Ovary (tissue), 9 donors: ENCODE data around the gene CSGALNACT2. TPM values are rescaled to one million over a fixed set of nuclear protein-coding genes. Genes with fewer than 3 reads are reported as not detected.
A peak's percentile ranks its signal among the peaks of the same experiment; 100 is the strongest.

ENCODE experiments used
- DNase-seq, 5 donors: peaks; one replicate each; pipeline ENCODE4 v3.0.0-alpha.2; 2019 to 2020
- H3K27ac ChIP-seq, 2 donors: fragments of 200-600 bp; one replicate each; pipeline versions ENCODE4 v1.5.1 to v1.8.0; 2019 to 2022
- H3K27me3 ChIP-seq: fragments of 200-600 bp; one replicate; pipeline ENCODE4 v1.8.0; 2022
- H3K36me3 ChIP-seq: fragments of 200-600 bp; sonication (generic); one replicate; pipeline ENCODE4 v1.5.1; 2019
- H3K4me1 ChIP-seq: one replicate; pipeline ENCODE4 v1.8.1; 2013; ENCODE audit warnings: mild to moderate bottlenecking, moderate library complexity; ENCODE audit not compliant: insufficient read depth
- H3K4me3 ChIP-seq: fragments of 200-600 bp; sonication (generic); one replicate; pipeline ENCODE4 v1.5.1; 2017
- H3K9me3 ChIP-seq, 2 donors: fragments of 200-600 bp in 1 of 2; sonication (generic) in 1 of 2; one replicate each; pipeline versions ENCODE4 v1.5.1 to v1.8.1; 2013 to 2019; ENCODE audit warnings: mild to moderate bottlenecking in 1 of 2, moderate library complexity in 1 of 2
- EP300 ChIP-seq: sonication (generic); formaldehyde crosslinking; IDR thresholded peaks from one replicate; pipeline ENCODE4 v1.6.1; 2017; ENCODE audit warnings: antibody characterized with exemption
- POLR2A ChIP-seq: fragments of 450-650 bp; IDR thresholded peaks from one replicate; pipeline ENCODE4 v1.6.1; 2017; ENCODE audit warnings: antibody characterized with exemption, mild to moderate bottlenecking, moderate library complexity
- WGBS, 3 donors: extraction: QIAGEN DNeasy Blood & Tissue Kit in 1 of 3; methylation state at CpG; one replicate each; pipeline versions ENCODE4 v1.1.5 to v1.1.7; 2013 to 2017; 5-methylcytosine and 5-hydroxymethylcytosine counted together
- intact Hi-C, 4 donors: fragments of 100-400 bp; cut with DNase I; formaldehyde crosslinking; loops; one replicate each; pipeline versions ENCODE4 v1.11.0 to v1.15.1; 2022 to 2023
- polyA plus RNA-seq, 2 donors: library from polyadenylated mRNA; stranded (reverse); fragments of 200-250 nt in 1 of 2; fragments of 350-450 nt in 1 of 2; fragmentation: Illumina TruSeq in 1 of 2; extraction: RNeasy Lipid Tissue Mini Kit (QIAGEN cat#74804) in 1 of 2; gene quantifications; one replicate each; pipeline ENCODE4 v1.2.3, GENCODE V29; 2013 to 2014
- total RNA-seq, 7 donors: library from RNA; depleted of rRNA in 2 of 7; stranded (reverse); fragments of >200 nt in 2 of 7; fragmentation: NEBNext Ultra II Directional in 3 of 7; extraction: Animal tissue kit (Norgen Biotek cat#: 25700) in 3 of 7; gene quantifications; one replicate each; pipeline versions ENCODE4 v1.1.0 to v1.2.4, GENCODE V29; 2016 to 2023
- TF ChIP-seq, protein P1 (sequence below), 3 donors: fragments of 450-650 bp in 2 of 3; fragments of 200-600 bp in 1 of 3; IDR thresholded peaks; one replicate each; pipeline versions ENCODE4 v1.5.1 to v1.8.0; 2016 to 2022; ENCODE audit warnings: antibody characterized with exemption in 3 of 3, mild to moderate bottlenecking in 1 of 3
- donor health status: DM: no; HTN: no; CAD: no; lungs with moderate emphysema.
- donor health status: DM: no; HTN: no; CAD: no.
- donor health status: Bipolar disorder and iron deficiency.
- donor health status: DM: yes; HTN: yes; CAD: no.
- donor health status: DM: no; HTN: no; CAD: no.
- donor health status: DM: yes; HTN: yes; CAD: no.

CSGALNACT2 gene
- total and polyA plus RNA-seq, 9 donors: 14.8 to 27.2 (median 21.8) TPM

DNA sequence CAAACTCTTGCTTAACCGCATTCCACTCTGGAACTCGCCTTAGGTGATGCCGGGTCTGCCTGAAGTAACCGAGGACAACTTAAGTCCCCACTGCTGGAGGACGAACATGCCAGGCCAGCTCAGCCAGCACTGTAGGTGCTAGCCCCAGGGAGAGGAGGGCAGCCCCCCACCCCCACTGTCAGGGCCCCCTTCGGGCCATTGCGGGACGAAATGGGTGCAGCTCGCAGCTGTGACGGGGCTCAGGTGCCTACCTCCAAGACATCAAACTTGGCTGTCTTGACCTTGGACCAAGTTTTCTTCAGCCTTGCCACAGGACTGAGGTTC is 60.4 kb downstream of the CSGALNACT2 start:
- no peaks in the 10 kb centered on the region for H3K27me3 ChIP-seq
- H3K4me1 ChIP-seq: no peaks in the 10 kb centered on the region
- H3K9me3 ChIP-seq: no peaks in the 10 kb centered on the region
- no peaks in the 10 kb centered on the region for H3K36me3 ChIP-seq
- no peak for TF ChIP-seq EP300
- no peak for TF ChIP-seq POLR2A
- TF ChIP-seq, protein P1, sequence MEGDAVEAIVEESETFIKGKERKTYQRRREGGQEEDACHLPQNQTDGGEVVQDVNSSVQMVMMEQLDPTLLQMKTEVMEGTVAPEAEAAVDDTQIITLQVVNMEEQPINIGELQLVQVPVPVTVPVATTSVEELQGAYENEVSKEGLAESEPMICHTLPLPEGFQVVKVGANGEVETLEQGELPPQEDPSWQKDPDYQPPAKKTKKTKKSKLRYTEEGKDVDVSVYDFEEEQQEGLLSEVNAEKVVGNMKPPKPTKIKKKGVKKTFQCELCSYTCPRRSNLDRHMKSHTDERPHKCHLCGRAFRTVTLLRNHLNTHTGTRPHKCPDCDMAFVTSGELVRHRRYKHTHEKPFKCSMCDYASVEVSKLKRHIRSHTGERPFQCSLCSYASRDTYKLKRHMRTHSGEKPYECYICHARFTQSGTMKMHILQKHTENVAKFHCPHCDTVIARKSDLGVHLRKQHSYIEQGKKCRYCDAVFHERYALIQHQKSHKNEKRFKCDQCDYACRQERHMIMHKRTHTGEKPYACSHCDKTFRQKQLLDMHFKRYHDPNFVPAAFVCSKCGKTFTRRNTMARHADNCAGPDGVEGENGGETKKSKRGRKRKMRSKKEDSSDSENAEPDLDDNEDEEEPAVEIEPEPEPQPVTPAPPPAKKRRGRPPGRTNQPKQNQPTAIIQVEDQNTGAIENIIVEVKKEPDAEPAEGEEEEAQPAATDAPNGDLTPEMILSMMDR (IDR thresholded peaks at IDR 0.05): no peak
- H3K4me3 ChIP-seq: no peak overlapping the region
- 85 to 91% (median 90%) methylated on average over 10 of the region's 10 CpGs for WGBS, 3 donors
- no peak for DNase-seq
- no peak overlapping the region for H3K27ac ChIP-seq
- intact Hi-C loops: no loop called here

DNA sequence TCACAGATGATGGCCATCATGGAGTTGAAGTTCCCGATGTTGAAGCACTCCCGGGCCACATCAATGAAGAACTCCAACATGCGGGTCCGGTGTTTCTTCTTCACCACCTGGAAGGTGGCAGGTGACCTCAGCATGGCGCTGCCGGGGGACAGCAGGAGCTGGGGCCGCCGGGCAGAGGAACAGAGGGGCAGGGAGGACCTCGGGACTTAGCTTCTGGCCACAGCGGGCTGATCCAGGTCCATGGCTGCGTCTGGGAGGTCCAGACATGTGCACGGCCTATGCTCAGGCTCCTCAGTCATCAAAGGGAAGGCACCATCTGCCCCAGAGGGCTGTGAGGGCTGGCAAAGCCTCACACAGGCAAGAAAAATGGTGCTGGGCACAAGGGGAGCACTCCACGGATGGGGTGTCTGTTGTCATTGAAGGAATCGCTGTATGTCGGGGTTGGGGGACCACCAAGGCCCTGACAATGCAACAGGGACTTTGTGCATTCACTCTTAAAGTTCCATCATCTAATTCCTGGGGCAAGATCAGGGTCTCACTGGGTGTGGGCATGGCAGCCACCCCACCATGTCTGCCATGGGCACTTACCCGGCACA is 60.9 kb downstream of the CSGALNACT2 start:
- no peak overlapping the region for H3K4me3 ChIP-seq
- peak in 1 of 5 donors; percentile 6 for DNase-seq
- WGBS, 3 donors: 92 to 93% (median 93%) methylated on average over 14 to 16 of the region's 16 CpGs
- no peaks in the 10 kb centered on the region for H3K36me3 ChIP-seq
- intact Hi-C loops: no loop called here
- H3K27me3 ChIP-seq: no peaks in the 10 kb centered on the region
- H3K9me3 ChIP-seq: no peaks in the 10 kb centered on the region
- no peaks in the 10 kb centered on the region for H3K4me1 ChIP-seq
- TF ChIP-seq POLR2A (no peak), EP300 (no peak)
- TF ChIP-seq, protein P1 (IDR thresholded peaks at IDR 0.05): no peak
- H3K27ac ChIP-seq: no peak overlapping the region

DNA sequence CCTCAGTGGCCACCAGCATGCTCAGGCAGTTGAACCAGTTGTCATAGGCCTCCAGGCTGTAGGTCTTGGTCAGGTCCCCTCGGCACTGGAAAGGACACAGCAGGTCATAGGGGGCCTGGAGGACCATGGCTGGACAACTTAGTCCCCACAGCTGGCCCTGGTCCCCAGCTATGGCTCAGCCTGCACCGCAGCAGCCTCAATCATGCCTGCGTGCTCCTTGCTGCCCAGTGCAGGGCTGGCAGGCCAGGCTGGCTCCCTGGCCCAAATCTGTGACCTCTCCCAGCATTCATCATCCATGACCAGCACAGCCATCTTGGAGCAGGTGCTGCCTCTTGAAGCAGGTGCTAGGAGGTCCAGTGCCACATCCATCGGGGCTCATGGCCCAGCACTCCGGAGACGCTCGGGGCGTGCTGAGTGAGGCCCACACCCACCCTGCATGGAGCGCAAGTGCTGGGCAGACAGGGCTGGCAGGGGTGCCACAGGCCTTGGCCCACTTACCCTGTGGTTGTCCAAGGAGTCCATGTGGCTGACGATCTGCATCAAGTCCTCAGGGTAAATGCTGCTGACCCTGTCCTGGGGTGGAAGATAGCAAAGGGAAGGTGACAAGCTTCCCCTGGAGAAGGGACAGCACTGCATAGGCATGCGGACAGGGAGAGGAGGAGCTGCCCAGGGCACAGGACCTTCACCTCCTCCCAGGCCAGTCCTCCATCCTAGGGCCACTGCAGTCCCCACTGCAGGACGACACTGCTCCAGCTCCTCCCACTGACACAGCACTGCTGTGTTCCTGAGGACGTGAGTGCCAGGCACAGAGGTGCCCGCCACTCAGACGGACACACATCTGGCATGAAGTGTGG is 61.7 kb downstream of the CSGALNACT2 start:
- DNase-seq: peak in 1 of 5 donors; percentile 17
- Histone ChIP-seq H3K4me3 (no peak overlapping the region), H3K9me3 (no peaks in the 10 kb centered on the region), H3K27me3 (no peaks in the 10 kb centered on the region), H3K27ac (no peak overlapping the region), H3K4me1 (no peaks in the 10 kb centered on the region), H3K36me3 (no peaks in the 10 kb centered on the region)
- WGBS, 3 donors: 93 to 95% (median 95%) methylated on average over 15 of the region's 15 CpGs
- TF ChIP-seq POLR2A (no peak), EP300 (no peak)
- TF ChIP-seq, protein P1 (IDR thresholded peaks at IDR 0.05): no peak
- intact Hi-C loops: no loop called here

DNA sequence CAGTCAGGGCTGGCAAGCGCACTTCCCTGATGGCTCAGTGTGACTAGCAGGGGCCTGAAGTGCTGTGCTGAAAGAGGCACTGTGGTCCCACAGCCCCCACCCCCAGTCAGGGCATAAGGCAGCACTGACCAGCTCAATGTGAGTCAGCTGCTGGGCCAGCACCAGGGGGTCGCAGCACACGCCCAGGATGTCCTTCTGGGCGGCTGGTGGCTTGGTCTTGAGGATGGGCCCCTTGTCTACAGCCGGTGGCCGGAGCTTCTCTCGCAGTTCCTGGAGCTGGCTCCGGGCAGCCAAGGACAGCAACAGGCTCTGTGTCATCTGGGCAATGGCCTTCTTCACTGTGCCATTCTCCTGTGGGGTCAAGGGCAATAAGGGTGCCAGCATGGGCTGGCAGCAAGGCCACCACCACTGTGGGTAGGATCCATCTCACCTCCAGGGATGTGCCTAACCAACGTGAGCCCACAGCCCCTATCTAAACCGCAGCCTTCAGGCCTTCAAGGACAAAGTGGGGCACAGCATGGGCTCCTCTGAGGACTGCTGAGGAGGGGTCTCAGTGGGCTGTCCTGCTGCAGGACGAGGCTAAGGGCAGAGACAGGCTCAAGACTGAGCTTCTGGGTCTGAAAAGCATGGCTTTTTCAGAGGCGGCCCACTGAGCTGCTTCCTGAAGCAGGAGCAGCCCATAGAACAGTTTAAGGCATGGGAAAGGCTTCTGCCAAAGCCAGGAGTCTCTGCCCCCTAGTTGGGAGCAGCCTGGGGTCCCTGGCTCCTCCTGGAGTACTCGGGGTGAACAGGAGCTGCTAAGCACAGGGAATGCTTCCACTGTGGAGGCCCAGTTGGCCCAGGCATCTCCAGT is 62.5 kb downstream of the CSGALNACT2 start:
- 80 to 89% (median 84%) methylated on average over 13 of the region's 13 CpGs for WGBS, 3 donors
- no peaks in the 10 kb centered on the region for H3K4me1 ChIP-seq
- no peaks in the 10 kb centered on the region for H3K27me3 ChIP-seq
- no peaks in the 10 kb centered on the region for H3K36me3 ChIP-seq
- peak in 1 of 5 donors; percentile 10 for DNase-seq
- H3K4me3 ChIP-seq: no peak overlapping the region
- H3K9me3 ChIP-seq: no peaks in the 10 kb centered on the region
- no peak for TF ChIP-seq POLR2A
- no peak overlapping the region for H3K27ac ChIP-seq
- intact Hi-C loops: no loop called here
